Thyroid gland (tissue), 4 donors: Measurements from ENCODE around the gene ERC1.

Source experiments
- POLR2A ChIP-seq, 2 donors: fragments of 450-650 bp; IDR thresholded peaks; one replicate each; pipeline ENCODE4 v1.6.1; 2017; ENCODE audit warnings: antibody characterized with exemption in 2 of 2, mild to moderate bottlenecking in 2 of 2, moderate library complexity in 1 of 2
- TF ChIP-seq, protein P1 (sequence below), 6 experiments: fragments of 200-600 bp in 3 of 6; fragments of 450-650 bp in 3 of 6; sonication (generic) in 3 of 6; IDR thresholded peaks; one replicate each; pipeline ENCODE4 v1.5.1; 2016 to 2019; ENCODE audit warnings: antibody characterized with exemption in 6 of 6, mild to moderate bottlenecking in 2 of 6, inconsistent platforms in 1 of 6, moderate library complexity in 1 of 6

DNA sequence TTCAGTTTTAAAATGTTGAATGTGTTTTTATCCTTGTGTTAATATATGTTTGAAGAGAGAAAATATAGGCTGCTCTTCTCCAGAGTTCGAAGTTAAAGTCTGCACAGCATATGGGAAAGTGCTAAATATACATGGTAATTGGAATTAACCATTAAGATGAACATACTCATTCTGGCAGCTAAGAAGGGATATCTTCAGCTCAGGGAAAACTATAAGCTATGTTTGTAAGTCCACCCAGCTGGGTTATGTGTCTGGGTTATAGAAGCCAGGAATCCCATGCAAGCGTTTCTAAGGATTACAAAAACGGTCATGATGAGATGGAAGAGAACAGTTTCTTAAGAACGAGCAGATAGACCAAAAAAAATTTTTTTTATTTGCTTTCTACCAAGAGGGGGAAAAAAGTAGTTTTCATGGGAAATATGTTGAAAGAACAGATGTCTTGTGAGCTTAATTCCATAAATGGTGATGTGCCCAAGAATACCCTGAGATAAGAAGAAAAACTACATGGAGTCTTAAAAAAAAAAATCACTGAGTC lies 404.5 kb downstream of the ERC1 start:
- TF ChIP-seq, protein P1, sequence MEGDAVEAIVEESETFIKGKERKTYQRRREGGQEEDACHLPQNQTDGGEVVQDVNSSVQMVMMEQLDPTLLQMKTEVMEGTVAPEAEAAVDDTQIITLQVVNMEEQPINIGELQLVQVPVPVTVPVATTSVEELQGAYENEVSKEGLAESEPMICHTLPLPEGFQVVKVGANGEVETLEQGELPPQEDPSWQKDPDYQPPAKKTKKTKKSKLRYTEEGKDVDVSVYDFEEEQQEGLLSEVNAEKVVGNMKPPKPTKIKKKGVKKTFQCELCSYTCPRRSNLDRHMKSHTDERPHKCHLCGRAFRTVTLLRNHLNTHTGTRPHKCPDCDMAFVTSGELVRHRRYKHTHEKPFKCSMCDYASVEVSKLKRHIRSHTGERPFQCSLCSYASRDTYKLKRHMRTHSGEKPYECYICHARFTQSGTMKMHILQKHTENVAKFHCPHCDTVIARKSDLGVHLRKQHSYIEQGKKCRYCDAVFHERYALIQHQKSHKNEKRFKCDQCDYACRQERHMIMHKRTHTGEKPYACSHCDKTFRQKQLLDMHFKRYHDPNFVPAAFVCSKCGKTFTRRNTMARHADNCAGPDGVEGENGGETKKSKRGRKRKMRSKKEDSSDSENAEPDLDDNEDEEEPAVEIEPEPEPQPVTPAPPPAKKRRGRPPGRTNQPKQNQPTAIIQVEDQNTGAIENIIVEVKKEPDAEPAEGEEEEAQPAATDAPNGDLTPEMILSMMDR (IDR thresholded peaks at IDR 0.05) = no peak
- no peak for TF ChIP-seq POLR2A (IDR thresholded peaks at IDR 0.05)
